IPS DF 4.7 (cell line): ENCODE results near the gene EXOSC7.
"Not testable (repeated sequence)": the region's sequence is repeated elsewhere in the genome, so short reads cannot be mapped to it uniquely, and the experiment has no call there.

ENCODE experiments used
- DNase-seq: peaks from one replicate; pipeline ENCODE4 v3.0.0-alpha.2; 2013; ENCODE audit warnings: low spot score; ENCODE audit errors: extremely low read depth

The EXOSC7 gene

DNA sequence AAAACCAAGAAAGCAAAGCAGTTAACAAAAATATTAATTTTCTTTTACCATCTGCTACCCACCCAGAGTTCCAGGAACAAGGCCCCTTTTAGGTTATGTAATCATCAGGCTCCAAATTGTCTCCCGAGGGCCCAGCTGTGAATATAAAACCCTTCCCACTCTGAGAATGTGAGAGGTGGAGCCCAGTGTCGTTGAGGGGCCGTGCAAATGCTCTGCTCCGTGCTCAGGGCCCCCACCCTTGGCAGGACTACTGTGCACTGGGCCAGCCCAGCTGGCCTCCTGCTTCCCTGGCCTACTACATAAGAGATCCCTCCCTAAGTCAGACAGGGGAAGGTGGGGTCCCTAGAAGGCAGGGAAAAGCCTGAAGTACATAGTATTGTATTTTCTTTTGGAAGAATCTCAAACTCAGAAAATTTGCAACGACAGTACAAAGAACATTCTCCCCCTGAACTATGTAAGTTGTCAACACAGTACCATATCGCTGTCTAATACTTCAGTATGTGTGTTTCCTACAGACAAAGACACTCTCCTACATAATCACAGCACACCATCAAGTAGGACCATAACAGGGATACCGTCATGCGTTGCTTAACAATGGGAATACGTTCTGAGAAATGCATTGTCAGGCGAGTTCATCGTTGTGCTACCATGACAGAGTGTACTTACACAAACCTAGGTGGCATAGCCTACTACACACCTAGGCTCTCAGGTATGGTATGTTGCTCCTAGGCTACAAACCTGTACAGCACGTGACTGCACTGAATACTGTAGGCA, 45.7 kb downstream of the EXOSC7 start:
- no peak for DNase-seq

DNA sequence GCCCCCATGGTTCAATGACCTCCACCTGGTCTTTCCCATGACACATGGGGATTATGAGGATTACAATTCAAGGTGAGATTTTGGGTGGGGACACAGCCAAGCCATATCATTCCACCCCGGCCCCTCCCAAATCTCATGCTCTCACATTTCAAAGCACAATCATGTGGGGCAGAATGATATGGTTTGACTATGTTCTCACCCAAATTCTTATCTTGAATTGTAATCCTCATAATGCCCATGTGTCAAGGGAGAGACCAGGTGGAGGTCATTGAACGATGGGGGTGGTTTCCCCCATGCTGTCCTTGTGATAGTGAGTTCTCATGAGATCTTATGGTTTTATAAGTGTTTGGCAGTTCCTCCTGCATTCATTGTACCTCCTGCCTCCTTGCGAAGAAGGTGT, 47.6 kb downstream of the EXOSC7 start:
- no peak for DNase-seq

DNA sequence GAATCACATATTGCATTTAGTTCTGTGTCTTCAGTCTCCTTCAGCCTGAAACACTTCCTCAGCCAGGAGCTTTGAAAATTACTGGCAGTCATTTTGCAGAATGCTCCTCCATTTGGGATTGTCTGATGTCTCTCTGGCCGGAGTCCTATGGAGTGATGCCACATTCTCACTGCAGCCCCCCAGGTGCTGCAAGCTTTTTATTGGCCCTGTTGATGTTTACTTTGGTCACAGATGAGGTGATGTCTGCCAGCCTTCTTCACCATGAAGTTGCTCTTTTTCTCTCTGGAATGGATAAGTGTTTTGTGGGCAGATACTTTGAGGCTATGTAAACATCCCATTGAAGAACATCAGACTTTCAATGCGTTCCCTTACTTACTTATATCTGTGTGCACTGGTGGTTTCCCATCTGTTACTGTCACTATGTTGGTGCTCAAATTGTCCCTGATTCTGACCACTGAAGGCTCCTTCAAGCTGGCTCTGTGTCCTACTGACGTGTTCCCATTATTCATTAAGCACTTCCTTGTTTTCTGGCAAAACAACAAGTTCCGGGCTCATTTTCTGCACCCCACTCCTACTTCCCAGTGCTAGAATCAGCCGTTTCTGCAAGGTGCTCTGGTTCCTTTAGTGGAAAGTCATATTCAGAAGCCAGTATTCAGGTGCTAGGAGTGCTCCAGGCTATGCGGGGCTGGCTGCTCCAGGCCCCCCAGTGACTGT, 48.7 kb downstream of the EXOSC7 start:
- DNase-seq: no peak

DNA sequence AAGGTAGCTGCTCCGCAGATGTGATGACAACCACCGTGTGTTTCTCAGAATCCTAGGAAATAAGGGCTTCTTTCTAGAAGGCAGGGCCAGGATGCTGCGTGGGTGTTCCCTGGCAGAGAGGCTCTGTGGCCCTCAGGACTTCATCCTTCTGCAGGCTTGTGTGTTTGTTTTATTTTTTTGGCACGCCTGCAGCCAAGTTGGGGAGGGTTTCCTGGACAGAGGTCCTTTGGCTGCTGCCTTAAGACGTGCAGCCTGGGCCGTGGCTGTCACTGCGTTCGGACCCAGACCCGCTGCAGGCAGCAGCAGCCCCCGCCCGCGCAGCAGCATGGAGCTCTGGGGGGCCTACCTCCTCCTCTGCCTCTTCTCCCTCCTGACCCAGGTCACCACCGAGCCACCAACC, 50.0 kb downstream of the EXOSC7 start, which contains the start of gene CLEC3B:
TSS of gene CLEC3B (plus strand) at position 266 of the 400 bp plus-strand sequence. CDS start at position 326, 60 bp downstream.
- DNase-seq: no peak

DNA sequence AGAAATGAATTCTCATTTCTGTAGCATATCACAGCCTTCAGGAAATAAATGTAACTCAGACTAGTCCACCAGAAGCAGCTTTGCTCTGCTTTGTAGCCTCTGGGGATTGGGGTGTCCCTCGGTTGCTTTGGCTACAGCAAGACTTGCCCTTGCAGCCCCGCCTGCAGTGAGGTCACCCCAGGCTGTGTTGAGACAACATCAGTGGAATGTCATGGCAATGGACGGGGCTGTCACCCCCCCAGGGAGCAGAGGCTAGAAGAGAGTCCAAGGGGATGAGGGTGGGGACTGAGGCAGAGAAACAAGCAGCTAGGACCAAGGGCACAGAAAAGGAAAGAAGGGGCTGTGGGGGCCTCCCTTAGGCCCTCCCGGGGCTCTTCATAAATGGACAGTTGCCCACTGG, 50.9 kb downstream of the EXOSC7 start:
- no peak for DNase-seq

DNA sequence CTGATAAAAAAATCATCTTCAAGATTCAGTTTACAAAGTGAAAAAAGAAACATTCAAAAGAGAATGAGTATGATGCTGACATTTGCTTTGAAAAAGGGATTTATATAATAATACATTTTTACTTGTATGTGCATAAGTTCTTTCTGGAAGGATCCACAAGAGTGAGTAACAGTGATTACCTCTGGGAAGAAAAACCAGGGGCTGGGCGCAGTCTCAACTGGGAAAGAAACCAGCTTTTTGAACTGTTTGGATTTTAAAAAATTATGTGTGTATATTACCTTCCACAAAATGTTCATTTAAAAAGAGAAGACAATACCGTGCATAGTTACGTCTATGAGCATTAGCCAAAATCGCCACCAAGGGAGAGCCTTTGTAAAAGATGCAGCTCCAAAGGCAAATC, 51.4 kb downstream of the EXOSC7 start:
- DNase-seq: no peak

DNA sequence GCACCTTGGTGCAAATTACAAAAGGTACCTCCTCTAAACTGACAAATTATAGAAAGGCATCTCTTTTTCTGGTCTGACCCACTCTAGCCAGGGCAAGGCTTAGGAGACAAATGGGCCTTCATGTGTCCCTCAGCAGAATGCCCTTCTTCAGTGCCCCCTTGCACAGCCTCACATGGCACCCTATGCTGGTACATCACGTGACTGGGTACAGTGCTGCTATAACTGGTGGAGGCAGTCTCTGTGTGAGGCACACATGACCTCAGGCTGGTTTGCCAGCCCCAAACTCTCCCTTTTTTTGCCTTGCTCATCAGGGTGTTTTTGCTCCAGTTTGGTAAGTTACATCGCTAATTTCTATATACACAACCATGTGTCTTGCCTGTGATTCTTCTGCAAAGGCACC, 53.2 kb downstream of the EXOSC7 start:
- DNase-seq: no peak

DNA sequence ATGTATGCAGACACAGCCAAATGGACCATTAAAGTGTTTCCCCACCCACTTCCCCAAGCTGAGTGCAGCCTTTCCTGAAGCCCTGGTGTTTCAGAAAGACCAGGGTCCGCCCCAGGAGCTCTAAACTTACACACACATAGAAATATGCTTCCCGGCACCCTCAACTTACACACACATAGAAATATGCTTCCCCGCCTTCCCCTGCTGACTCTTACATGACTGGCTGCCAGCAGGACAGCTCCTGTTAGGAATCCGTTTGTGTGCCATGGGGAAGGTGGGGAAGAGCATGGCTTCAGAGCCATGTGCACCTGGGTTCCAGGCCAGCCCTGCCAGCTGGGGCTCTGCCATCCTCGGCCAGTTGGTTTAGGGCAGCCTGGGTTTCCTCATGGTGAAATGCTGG, 53.6 kb downstream of the EXOSC7 start:
- no peak for DNase-seq

DNA sequence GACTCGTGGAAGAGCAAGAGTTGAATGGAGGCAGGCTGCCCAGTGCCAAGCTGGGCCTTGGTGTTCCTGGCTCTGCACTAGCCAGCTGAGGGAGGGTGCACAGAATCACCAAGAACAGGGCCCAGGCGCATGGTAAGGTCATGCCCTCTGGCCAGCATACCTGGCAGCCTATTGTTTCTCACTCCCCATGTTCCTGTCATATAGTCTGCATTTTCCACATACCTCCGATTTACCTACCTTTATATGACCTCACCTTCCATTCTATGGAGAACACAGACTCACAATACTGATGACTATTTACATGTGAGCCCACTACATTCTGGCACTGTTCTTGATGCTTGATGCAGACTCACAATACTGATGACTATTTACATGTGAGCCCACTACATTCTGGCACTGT, 55.5 kb downstream of the EXOSC7 start:
- no peak for DNase-seq

DNA sequence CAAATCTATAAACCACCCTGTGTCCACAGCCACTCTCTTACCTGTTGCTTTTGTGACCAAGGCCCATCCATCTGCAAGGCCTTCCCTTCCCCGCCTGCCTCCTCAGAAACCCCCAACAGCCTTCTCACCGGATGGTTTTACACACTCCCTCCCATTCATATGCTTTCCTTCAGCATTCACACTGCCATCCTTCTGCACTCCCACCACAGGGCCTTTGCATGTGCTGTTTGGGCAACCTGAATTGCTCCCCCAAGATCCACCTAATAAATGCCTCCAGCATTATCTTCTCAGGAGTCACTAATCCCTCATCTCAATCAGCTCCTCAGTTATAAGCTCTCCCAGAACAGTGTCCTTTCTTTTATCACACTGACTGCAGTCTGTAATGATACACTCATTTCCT, 56.1 kb downstream of the EXOSC7 start:
- no peak for DNase-seq

DNA sequence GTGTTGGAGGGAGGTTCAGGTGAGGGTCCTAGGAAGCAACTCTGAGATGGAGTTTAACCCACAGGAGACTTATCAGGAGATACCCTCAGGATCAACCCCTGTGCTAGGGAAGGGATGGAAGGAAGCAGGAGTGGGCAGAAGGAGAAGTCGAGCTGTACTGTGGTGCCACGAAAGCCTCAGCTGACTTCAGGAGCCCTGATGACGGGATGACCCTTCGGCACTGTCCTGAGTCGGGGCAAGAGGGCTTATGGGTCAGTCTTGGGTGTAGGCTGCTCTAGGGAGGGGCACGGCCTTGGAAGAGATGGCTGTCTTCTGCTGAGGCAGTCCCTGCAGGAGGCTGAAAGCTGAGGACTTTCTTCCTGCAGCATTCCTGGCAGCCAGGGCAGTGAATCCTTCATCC, 57.7 kb downstream of the EXOSC7 start:
- DNase-seq: no peak

DNA sequence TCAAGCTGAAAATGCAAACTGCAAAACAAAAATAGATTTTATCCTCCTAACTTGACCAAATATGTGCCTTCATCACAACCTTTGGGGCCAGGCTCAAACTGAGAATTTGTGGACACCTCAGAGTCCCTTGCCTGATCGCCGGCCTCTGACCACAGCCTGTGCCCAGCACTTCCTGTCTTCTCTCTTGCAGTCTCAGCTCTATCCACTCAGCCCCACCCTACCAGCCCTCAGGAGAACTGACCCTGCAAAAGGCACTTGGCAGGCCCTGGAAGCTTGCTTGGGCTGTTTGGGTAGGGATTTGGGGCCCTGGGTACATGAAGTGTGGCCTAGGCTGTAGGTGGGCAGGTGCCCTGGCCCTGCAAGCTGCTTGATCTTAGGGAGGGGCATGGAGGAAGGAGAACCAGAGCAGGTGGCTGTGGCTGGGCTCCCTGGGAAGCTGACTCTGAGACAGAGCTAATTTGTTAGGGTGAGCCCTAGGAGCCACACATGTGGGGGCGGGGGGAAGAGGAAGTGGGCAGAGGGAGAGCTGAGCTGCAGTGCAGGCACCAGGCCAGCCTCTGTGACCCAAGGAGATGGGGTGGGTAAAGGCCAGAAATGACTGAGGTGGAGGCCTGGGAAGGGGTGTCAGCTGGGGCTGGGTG, 58.7 kb downstream of the EXOSC7 start:
- DNase-seq: no peak

DNA sequence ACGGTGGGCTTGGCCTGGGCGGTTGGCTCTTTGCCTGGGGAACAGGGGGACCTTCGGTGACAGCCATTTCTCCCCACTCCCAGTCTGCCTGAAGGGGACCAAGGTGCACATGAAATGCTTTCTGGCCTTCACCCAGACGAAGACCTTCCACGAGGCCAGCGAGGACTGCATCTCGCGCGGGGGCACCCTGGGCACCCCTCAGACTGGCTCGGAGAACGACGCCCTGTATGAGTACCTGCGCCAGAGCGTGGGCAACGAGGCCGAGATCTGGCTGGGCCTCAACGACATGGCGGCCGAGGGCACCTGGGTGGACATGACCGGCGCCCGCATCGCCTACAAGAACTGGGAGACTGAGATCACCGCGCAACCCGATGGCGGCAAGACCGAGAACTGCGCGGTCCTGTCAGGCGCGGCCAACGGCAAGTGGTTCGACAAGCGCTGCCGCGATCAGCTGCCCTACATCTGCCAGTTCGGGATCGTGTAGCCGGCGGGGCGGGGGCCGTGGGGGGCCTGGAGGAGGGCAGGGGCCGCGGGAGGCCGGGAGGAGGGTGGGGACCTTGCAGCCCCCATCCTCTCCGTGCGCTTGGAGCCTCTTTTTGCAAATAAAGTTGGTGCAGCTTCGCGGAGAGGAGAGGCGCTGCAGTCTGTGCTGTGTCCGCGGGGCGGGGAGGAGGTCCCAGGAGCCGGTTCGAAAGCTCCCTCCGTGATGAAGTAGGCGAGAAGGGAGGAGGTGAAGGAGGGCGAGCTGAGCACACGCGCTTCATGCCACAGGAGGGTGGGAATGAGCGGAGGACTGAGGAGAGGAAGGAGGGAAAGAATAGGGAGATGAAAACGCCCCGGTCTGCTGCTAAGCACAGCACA, 59.6 kb downstream of the EXOSC7 start:
- no peak for DNase-seq

DNA sequence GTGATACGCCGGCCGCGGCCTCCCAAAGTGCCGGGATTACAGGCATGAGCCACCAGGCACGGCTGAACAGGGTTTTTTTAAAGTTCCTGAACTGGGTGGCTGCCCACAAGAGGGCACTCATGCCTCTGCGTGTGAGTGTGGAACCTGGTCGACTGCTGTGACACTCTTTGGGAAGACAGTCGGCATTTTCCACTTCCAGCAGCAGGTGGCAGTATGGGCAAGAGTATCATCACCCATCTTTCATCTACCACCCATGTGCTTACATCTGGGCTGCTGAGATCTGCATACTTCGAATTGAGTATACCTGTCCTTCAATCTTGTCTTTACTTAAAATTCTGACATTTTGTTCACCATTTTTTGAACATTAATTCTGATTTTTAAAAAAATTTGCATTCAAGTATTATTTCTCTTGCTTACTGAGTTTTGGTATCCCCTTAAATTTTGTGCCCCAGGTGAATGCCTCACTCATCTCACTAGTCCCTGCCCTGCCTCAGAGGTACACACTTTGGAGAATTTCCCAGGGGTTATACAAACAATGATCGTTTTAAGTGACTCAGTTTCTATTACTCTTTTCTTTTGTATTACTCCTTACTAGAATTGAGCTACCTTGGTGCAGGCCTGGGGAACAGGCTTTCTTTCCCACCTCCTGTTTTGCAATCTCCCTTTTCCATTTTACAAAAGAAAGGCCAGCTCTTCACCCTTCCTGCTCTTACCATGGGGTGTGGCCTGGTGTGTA, 61.8 kb downstream of the EXOSC7 start:
- DNase-seq: peak; percentile 93

DNA sequence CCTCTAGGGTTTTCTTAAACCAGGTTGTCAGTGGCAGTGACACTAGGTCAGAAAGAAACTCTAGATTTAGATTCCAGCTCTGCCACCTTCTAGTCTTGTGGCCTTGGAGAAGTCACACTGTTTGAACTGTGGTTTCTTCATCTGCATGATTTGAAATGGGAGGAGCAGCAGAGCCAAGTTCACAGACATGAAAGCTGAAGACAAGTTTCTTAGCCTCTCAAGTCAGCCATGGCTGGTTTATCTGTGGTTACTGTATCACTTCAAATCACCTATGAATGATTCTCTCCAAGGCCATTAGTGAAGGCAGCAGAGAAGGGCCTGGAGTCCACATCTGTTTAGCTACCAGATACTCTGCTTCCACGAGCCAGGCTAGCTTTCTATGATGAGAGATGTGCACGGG, 65.6 kb downstream of the EXOSC7 start:
- DNase-seq: no peak

DNA sequence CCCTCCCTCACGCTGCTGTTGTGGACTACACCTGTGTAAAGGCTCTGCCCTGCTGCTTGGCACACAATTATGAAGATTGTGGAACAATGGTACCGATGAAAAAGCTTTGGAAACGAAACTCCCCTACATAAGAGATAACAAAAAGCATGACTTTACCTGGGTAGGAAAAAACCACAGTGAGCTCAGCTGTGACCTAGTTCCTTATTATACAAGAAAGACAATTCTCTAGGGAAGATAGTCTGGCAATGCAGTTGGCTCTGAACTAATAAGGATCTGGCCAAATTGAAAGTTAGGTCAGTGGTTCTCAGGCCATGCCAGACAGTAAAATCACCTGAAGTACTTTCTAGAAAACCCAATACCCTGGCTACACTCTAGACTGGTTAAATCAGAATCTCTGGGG, 66.1 kb downstream of the EXOSC7 start:
- no peak for DNase-seq

DNA sequence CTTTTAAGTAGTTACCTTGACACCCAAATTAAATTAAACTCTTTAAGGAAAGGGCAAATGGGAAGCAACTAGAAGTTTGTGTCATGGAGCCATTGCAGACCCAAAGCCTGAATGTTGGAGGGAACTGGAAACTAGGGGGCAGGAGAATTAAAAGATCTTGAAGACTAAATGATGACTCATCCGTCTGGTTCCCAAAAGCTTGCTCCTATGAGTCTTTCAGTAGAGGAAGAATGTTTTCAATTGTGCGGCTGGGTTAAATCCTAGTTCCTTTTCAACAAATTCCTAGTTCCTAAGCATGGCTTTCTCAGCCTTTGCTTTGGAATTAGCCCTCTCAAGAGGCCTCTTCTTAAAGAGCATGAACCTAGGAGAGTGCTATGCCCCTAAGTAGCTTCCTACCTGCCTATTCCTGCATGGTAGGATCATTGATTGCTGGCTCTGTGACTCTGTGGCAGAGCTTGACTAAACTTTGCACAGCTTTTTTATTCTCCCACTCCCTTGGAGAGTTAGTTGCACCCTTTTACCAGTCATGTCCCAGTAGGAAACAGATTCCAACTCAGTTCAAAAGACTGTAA, 67.8 kb downstream of the EXOSC7 start:
- no peak for DNase-seq

DNA sequence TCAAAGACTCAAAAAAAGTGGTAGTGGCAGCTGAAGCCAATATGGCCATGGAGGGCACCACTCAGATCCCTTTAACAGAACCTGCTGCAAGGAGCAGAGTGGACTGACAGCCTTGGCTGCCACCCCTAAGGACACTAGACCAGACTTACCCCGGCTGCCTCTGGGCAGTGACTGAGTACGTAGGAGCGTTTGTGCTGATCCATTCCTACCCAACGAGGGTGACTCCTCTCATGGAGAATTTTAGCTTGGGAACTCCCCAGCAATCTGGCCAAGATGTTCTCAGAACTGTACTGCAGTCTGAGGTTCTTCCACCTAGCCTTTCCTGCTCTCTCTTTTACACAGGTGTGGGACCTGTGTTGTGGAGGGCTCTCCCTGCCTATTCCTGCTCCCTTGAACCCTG, 72.2 kb downstream of the EXOSC7 start:
- no peak for DNase-seq

DNA sequence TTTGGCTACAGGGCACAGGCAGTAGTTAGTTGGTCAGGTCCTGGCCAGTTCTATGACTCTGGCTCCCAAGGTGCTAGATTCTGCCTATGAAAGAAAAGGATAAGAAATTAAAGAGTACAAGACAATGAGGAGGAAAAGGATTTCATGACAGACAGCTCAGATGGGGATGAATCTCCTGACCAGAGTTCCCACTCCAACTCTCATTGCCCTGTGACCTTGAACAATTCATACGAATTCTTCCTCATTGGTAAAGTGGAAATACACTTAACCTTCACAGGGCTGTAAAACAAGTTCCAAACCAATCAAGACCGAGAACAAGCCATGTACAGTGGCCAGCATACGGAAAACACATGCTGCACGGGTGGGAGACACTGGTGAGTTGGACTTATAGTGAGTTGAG, 73.8 kb downstream of the EXOSC7 start:
- no peak for DNase-seq

DNA sequence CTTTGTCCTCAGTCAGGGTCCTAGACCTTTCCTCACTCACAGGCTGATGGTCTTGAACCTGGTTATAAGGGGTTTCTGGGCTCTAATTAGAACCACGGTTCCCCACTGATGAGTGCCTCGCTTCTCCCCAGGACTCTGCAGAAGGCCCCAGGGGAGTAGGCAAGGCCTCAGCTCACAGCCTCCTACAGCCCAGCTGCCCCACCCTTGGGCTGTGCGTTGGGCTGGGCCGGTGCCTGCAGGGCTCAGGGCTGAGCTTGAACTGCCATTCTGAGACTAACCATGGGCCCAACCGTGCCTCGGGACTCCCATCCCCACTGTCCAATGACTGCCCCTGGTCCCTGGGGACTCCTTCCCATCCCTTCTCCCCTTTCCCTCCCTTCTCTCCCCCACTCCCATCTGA, 75.6 kb downstream of the EXOSC7 start:
- DNase-seq: no peak

DNA sequence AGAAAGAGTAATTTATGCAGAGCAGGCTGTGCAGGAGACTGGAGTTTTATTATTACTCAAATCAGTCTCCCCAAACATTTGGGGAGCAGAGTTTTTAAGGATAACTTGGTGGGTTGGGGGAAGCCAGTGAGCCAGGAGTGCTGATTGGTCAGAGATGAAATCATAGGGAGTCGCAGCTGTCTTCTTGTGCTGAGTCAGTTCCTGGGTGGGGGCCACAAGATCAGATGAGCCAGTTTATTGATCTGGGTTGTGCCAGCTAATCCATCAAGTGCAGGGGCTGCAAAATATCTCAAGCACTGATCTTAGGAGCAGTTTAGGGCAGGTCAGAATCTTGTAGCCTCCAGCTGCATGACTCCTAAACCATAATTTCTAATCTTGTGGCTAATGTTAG, 77.8 kb downstream of the EXOSC7 start:
- DNase-seq: not testable (repeated sequence)
